ENCODE data around the gene ZDHHC14. TPM values are rescaled to one million over a fixed set of nuclear protein-coding genes. Genes with fewer than 3 reads are reported as not detected.
A peak's percentile ranks its signal among the peaks of the same experiment; 100 is the strongest.
"Not testable (repeated sequence)": the region's sequence is repeated elsewhere in the genome, so short reads cannot be mapped to it uniquely, and the experiment has no call there.

Gene ZDHHC14
- total and polyA plus RNA-seq, 3 donors from 2014 or later: 28.5 to 74.9 (median 67.9) TPM

- Histone ChIP-seq H3K36me3 (ENCODE audit: low read depth, missing control alignments) (no peaks in the 10 kb centered on the region), H3K4me1 (no peaks in the 10 kb centered on the region), H3K27ac (peak overlapping the region in 1 of 2 donors; percentile 4), H3K9me3 (no peaks in the 10 kb centered on the region), H3K27me3 (no peaks in the 10 kb centered on the region), H3K4me3 (no peak overlapping the region)
- no peak for DNase-seq
- intact Hi-C loops (cut with DNase I; ENCODE audit: low total_unique reads): no loop called here
- no peak for TF ChIP-seq POLR2A (IDR thresholded peaks at IDR 0.05)
- TF ChIP-seq CTCF (IDR thresholded peaks at IDR 0.05): no peak
- WGBS, 2 donors: 78 to 82% methylated on average over 12 of the region's 12 CpGs
Measured at GRCh38 chr6:157716251-157716995, 335.4 kb downstream of the ZDHHC14 start.

GRCh38 chr6:157717340-157717748 lies 336.4 kb downstream of the ZDHHC14 start:
- no peaks in the 10 kb centered on the region for H3K4me1 ChIP-seq
- no peaks in the 10 kb centered on the region for H3K36me3 ChIP-seq (ENCODE audit: low read depth, missing control alignments)
- H3K9me3 ChIP-seq: no peaks in the 10 kb centered on the region
- TF ChIP-seq CTCF (IDR thresholded peaks at IDR 0.05) (no peak), POLR2A (IDR thresholded peaks at IDR 0.05) (no peak)
- H3K4me3 ChIP-seq: no peak overlapping the region
- H3K27me3 ChIP-seq: no peaks in the 10 kb centered on the region
- H3K27ac ChIP-seq: no peak overlapping the region
- 82% methylated on average over 7 of the region's 7 CpGs for WGBS, 2 donors
- no peak for DNase-seq
- intact Hi-C loops (cut with DNase I; ENCODE audit: low total_unique reads): no loop called here

DNA sequence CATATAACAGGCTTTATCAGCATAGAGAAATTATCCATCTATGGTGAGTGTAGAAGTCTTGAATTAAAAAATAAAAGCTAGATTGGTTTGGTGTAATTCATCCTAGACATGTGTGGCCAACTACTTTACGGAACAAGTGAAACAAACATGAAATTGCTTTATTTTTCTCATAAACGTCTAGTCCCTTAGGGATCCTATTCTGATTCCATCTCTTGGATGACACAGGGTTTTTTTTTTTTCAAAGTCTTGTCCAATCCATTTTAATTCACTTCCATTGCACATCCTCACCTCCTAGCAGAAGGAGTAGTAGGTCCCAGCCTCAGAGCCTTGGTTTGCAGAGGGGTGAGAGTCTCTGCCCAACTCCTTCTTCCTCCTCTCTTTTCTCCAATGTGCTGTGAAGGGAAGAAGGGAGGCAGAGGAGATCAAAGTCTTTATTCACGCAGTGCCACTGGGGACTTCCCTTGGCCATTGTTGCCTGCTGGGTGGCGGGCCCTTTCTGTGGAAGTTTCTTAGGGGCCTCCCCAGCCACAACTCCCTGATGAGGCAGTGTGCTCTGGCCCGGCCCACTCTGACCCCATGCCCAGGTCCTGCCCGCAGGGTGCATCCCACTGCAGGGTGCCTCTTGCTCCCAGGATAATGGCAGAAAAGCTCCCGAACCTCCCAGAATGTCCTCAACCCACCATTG lies 337.7 kb downstream of the ZDHHC14 start:
- Histone ChIP-seq H3K27me3 (no peaks in the 10 kb centered on the region), H3K36me3 (ENCODE audit: low read depth, missing control alignments) (no peaks in the 10 kb centered on the region), H3K27ac (no peak overlapping the region), H3K4me3 (no peak overlapping the region), H3K4me1 (no peaks in the 10 kb centered on the region), H3K9me3 (no peaks in the 10 kb centered on the region)
- 71 to 87% methylated on average over 6 to 7 of the region's 7 CpGs for WGBS, 2 donors
- no peak for TF ChIP-seq CTCF (IDR thresholded peaks at IDR 0.05)
- TF ChIP-seq POLR2A (IDR thresholded peaks at IDR 0.05): no peak
- intact Hi-C loops (cut with DNase I; ENCODE audit: low total_unique reads): no loop called here
- no peak for DNase-seq

GRCh38 chr6:157720964-157721363 lies 340.0 kb downstream of the ZDHHC14 start:
- WGBS, 2 donors: 90 to 92% methylated on average over 6 of the region's 6 CpGs
- H3K4me3 ChIP-seq; H3K9me3 ChIP-seq; H3K27me3 ChIP-seq; H3K4me1 ChIP-seq; DNase-seq; H3K27ac ChIP-seq; H3K36me3 ChIP-seq (ENCODE audit: low read depth, missing control alignments); intact Hi-C loops (cut with DNase I; ENCODE audit: low total_unique reads): not testable (repeated sequence)

- no peaks in the 10 kb centered on the region for H3K36me3 ChIP-seq (ENCODE audit: low read depth, missing control alignments)
- H3K27me3 ChIP-seq: no peaks in the 10 kb centered on the region
- no peaks in the 10 kb centered on the region for H3K4me1 ChIP-seq
- 78% methylated on average over 18 of the region's 18 CpGs for WGBS, 2 donors
- no peak for TF ChIP-seq POLR2A (IDR thresholded peaks at IDR 0.05)
- TF ChIP-seq CTCF (IDR thresholded peaks at IDR 0.05): no peak
- no peaks in the 10 kb centered on the region for H3K9me3 ChIP-seq
- intact Hi-C loops (cut with DNase I; ENCODE audit: low total_unique reads): no loop called here
- H3K27ac ChIP-seq: no peak overlapping the region
- H3K4me3 ChIP-seq: no peak overlapping the region
- no peak for DNase-seq
Measured at GRCh38 chr6:157721426-157721825, 340.4 kb downstream of the ZDHHC14 start.
